Measurements from ENCODE around the gene XXYLT1.

XXYLT1 gene

DNA sequence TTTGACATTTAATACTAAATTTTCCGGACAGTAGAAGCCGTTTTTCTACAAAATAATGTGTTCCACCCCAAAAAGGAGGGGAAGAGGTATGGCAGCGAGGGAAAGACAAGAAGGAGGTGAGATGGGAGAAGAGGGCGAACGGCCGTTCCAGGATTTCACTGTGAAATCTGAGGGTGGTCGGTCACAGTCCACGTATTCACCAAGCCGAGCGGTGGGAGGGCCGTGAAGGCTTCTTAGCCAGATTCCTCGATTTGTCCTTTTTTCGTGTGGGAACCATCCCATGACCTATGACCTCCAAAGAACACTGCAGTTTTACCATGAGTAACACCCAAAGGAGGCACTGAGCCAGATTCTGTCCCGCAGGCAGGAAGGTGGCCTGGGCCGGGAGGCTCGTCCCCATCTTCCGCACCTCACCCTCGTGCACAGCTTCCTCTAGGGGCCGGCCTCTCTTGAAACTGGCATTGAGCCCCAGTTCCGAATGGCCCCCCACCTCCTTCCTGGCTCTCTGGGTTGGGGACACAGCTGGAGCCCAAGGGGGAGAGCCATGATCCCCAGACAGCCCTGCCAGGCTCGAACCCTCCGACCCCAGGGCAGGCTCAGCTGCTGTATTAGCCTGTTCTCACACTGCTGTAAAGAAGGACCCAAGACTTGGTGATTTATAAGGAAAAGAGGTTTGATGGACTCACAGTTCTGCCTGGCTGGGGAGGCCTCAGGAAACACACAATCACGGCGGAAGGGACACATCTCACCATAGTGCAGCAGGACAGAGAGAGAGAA, 23.7 kb downstream of the XXYLT1 start:
- TF ChIP-seq, protein P1, sequence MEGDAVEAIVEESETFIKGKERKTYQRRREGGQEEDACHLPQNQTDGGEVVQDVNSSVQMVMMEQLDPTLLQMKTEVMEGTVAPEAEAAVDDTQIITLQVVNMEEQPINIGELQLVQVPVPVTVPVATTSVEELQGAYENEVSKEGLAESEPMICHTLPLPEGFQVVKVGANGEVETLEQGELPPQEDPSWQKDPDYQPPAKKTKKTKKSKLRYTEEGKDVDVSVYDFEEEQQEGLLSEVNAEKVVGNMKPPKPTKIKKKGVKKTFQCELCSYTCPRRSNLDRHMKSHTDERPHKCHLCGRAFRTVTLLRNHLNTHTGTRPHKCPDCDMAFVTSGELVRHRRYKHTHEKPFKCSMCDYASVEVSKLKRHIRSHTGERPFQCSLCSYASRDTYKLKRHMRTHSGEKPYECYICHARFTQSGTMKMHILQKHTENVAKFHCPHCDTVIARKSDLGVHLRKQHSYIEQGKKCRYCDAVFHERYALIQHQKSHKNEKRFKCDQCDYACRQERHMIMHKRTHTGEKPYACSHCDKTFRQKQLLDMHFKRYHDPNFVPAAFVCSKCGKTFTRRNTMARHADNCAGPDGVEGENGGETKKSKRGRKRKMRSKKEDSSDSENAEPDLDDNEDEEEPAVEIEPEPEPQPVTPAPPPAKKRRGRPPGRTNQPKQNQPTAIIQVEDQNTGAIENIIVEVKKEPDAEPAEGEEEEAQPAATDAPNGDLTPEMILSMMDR (IDR thresholded peaks at IDR 0.05): no peak
- H3K36me3 Mint-ChIP-seq (ENCODE audit: low read depth): peaks cover 52% of the 10 kb centered on the region
- H3K9me3 Mint-ChIP-seq: peaks cover 15% of the 10 kb centered on the region
- peak overlapping the region; percentile 24 for H3K27ac Mint-ChIP-seq
- no peaks in the 10 kb centered on the region for H3K27me3 Mint-ChIP-seq (ENCODE audit: low read depth, poor library complexity)
- DNase-seq: no peak
- H3K4me3 Mint-ChIP-seq: no peak overlapping the region
- H3K4me1 Mint-ChIP-seq: peaks cover 87% of the 10 kb centered on the region

DNA sequence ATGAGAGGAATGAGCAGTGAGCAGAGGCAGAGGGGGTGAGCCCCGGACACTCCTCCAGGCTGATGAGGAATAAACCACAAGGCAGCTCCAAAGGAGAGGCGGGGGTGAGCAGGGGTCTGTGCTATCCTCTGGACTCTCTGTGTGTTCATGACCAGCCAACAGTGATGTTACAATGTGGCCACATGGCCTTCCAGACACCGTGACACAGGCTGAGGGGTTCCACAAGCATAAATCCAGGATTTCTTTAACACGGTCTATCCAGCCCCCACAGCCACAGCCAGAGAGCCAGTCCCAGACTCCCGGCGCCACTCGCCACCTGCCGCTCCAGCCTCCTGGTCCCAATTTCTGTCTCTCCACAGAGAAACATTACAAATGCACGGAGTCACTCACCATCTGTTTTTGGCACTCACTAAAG, 24.4 kb downstream of the XXYLT1 start:
- no peak for DNase-seq
- no peak overlapping the region for H3K4me3 Mint-ChIP-seq
- peaks cover 15% of the 10 kb centered on the region for H3K9me3 Mint-ChIP-seq
- TF ChIP-seq, protein P1 (IDR thresholded peaks at IDR 0.05): no peak
- H3K27me3 Mint-ChIP-seq (ENCODE audit: low read depth, poor library complexity): no peaks in the 10 kb centered on the region
- H3K36me3 Mint-ChIP-seq (ENCODE audit: low read depth): peaks cover 54% of the 10 kb centered on the region
- peaks cover 87% of the 10 kb centered on the region for H3K4me1 Mint-ChIP-seq
- peak overlapping the region; percentile 65 for H3K27ac Mint-ChIP-seq

DNA sequence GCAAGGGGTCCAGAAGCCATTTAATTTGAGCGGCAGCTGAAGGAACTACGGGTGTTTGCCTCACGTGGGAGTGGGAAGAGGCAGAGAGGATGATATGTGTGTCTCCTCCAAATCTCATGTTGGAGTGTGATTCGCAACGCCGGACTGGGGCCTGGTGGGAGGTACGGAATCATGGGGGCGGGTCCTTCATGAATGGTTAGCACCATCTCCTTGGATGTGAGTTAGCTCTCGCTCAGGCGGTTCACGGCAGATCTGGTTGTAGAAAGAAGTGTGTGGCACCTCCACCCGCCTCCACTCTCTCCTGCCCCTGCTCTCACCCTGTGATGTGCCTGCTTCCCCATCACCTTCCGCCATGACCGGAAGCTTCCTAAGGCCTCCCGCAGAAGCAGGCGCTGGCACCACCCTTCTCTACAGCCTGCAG, 25.4 kb downstream of the XXYLT1 start:
- TF ChIP-seq, protein P1 (IDR thresholded peaks at IDR 0.05): no peak
- Mint-ChIP-seq H3K27ac (no peak overlapping the region), H3K36me3 (ENCODE audit: low read depth) (peaks cover 52% of the 10 kb centered on the region), H3K4me1 (peaks cover 87% of the 10 kb centered on the region), H3K27me3 (ENCODE audit: low read depth, poor library complexity) (no peaks in the 10 kb centered on the region), H3K9me3 (peaks cover 15% of the 10 kb centered on the region), H3K4me3 (no peak overlapping the region)
- no peak for DNase-seq

DNA sequence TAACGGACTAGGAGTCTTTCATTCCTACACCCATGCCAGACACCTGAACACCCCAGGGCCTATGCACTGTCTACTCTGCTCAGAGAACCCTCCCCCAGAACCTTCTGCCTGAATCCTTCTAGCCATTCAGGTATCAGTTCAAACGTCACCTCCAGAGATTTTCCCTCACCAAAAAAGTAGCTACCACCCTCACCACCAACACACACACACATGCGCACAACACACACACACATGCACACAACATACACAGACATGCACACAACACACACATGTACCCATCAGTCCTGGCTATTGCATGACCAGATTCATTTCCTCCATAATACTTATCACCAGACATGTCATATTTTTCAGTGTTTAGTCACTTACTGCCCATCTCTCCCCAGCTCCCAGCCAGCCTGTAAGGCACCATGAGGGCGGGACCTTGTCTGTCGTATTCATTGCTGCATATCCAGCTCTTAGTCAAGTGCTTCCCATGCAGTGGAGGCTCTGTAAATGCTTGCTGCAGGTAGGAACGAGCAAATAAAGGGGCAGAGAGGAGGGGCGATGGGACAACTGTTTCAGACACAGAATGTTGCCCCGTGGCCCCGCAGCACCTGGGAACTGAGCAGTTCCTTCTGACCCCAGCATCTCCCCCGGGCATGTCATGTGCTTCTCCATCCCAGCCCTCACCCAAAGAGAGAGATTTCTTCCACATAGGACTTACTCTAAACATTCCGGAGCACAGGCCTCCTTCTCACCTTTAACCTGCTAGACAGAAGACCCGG, 29.2 kb downstream of the XXYLT1 start:
- peaks cover 85% of the 10 kb centered on the region for H3K4me1 Mint-ChIP-seq
- DNase-seq: no peak
- H3K27me3 Mint-ChIP-seq (ENCODE audit: low read depth, poor library complexity): peaks cover 3% of the 10 kb centered on the region
- H3K9me3 Mint-ChIP-seq: peaks cover 14% of the 10 kb centered on the region
- H3K27ac Mint-ChIP-seq: peak overlapping the region; percentile 25
- TF ChIP-seq, protein P1 (IDR thresholded peaks at IDR 0.05): no peak
- no peak overlapping the region for H3K4me3 Mint-ChIP-seq
- H3K36me3 Mint-ChIP-seq (ENCODE audit: low read depth): peaks cover 36% of the 10 kb centered on the region

DNA sequence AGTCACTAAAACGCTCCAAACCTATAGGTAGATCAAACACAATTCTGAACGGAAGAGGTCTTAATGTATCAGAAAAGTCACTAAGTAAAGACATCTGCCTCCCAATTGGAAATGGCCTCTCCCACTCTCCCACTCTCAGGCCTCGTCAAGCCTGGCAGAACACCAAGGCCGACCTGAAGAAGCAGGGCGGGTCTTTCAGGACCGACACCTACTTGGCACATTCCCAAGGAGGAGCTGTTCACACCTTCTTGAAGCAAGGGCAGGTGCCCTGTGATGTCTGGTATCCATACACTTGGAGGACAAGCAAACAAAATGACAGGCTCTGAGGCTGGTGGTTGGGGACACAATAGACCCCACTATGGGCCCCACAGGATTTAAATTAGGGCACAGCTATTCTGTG, 30.0 kb downstream of the XXYLT1 start:
- Mint-ChIP-seq H3K36me3 (ENCODE audit: low read depth) (peaks cover 36% of the 10 kb centered on the region), H3K4me1 (peaks cover 77% of the 10 kb centered on the region), H3K27ac (no peak overlapping the region), H3K27me3 (ENCODE audit: low read depth, poor library complexity) (peaks cover 3% of the 10 kb centered on the region), H3K9me3 (peaks cover 17% of the 10 kb centered on the region), H3K4me3 (no peak overlapping the region)
- DNase-seq: no peak
- TF ChIP-seq, protein P1 (IDR thresholded peaks at IDR 0.05): no peak

Data from nephron progenitor cell (in vitro differentiated cells).